GM18868 (cell line): ENCODE results near the gene PALS2.
A peak's percentile ranks its signal among the peaks of the same experiment; 100 is the strongest.

Experiments used
- ATAC-seq: cut with Tn5 transposase; IDR thresholded peaks from one replicate; pipeline ENCODE4 v1.9.1; 2021; ENCODE audit warnings: mild to moderate bottlenecking, moderate library complexity; ENCODE audit not compliant: unreplicated experiment

PALS2 gene

GRCh38 chr7:24587853-24588252, 14.6 kb downstream of the PALS2 start:
- peak; percentile 82 for ATAC-seq

- no peak for ATAC-seq
These were observed 17.9 kb downstream of the PALS2 start for GRCh38 chr7:24591152-24591551.

- peak; percentile 74 for ATAC-seq
These were observed 22.6 kb downstream of the PALS2 start for GRCh38 chr7:24595671-24596418.

GRCh38 chr7:24597014-24597413, 23.8 kb downstream of the PALS2 start:
- ATAC-seq: peak; percentile 48

- no peak for ATAC-seq
These were observed 28.3 kb downstream of the PALS2 start for GRCh38 chr7:24601600-24601999.

- no peak for ATAC-seq
These were observed 29.7 kb downstream of the PALS2 start for GRCh38 chr7:24602860-24603456.

- ATAC-seq: no peak
These were observed 31.4 kb downstream of the PALS2 start for GRCh38 chr7:24604630-24605029.

- no peak for ATAC-seq
These were observed 35.3 kb downstream of the PALS2 start for GRCh38 chr7:24608504-24608903.

GRCh38 chr7:24609059-24609458, 35.8 kb downstream of the PALS2 start:
- no peak for ATAC-seq

- ATAC-seq: no peak
These were observed 36.3 kb downstream of the PALS2 start for GRCh38 chr7:24609570-24609969.

- ATAC-seq: no peak
These were observed 37.9 kb downstream of the PALS2 start for GRCh38 chr7:24611130-24611529.

GRCh38 chr7:24617957-24618616, 44.8 kb downstream of the PALS2 start:
- no peak for ATAC-seq

GRCh38 chr7:24619978-24620377, 46.7 kb downstream of the PALS2 start:
- ATAC-seq: no peak

- no peak for ATAC-seq
These were observed 49.5 kb downstream of the PALS2 start for GRCh38 chr7:24622646-24623182.
